ENCODE data around the gene IDH1. TPM values are rescaled to one million over a fixed set of nuclear protein-coding genes. Genes with fewer than 3 reads are reported as not detected.
A peak's percentile ranks its signal among the peaks of the same experiment; 100 is the strongest.

IDH1 gene
- total RNA-seq (2014; rRNA removed; shearing (Covaris generic); ENCODE audit: low replicate concordance), result 44.1 and 50.6 TPM in 2 replicates

GRCh38 chr2:208254871-208255556 lies at the start of gene IDH1:
Gene IDH1, minus strand, starts transcription at chr2:208255071. Its CDS starts 3,520 bp downstream, at chr2:208251551.
- H3K27ac ChIP-seq (ENCODE audit: low read length), result peak within 1 kb of the TSS; percentile 75
- peak; percentile 97 for DNase-seq
- H3K36me3 ChIP-seq (ENCODE audit: insufficient read depth, low read length), result peaks cover 29% of the 10 kb centered on the region
- H3K9me3 ChIP-seq (ENCODE audit: low read length), result no peaks in the 10 kb centered on the region
- no peaks in the 10 kb centered on the region for H3K9me2 ChIP-seq (replicated peaks; ENCODE audit: insufficient read depth, low read length)
- peak within 1 kb of the TSS; percentile 85 for H3K9ac ChIP-seq (ENCODE audit: low read length)
- H3K4me1 ChIP-seq (ENCODE audit: low read length), result peaks cover 27% of the 10 kb centered on the region
- H3K4me2 ChIP-seq (ENCODE audit: low read depth, low read length, poor library complexity, severe bottlenecking), result peak within 1 kb of the TSS; percentile 87
- peak within 1 kb of the TSS; percentile 98 for H3K4me3 ChIP-seq (ENCODE audit: low read length)
- H3K79me2 ChIP-seq (ENCODE audit: low read length), result peaks cover 36% of the 10 kb centered on the region
- H4K20me1 ChIP-seq (ENCODE audit: insufficient read depth, low read depth, low read length), result no peaks in the 10 kb centered on the region
- H2AFZ ChIP-seq (ENCODE audit: low read length), result peak within 1 kb of the TSS; percentile 82
- no peaks in the 10 kb centered on the region for H3K27me3 ChIP-seq (ENCODE audit: low read length)

GRCh38 chr2:208304157-208304556 lies 49.3 kb upstream of the IDH1 start:
- no peaks in the 10 kb centered on the region for H3K4me1 ChIP-seq (ENCODE audit: low read length)
- peaks cover 54% of the 10 kb centered on the region for H3K36me3 ChIP-seq (ENCODE audit: insufficient read depth, low read length)
- H3K9me2 ChIP-seq (replicated peaks; ENCODE audit: insufficient read depth, low read length), result no peaks in the 10 kb centered on the region
- no peaks in the 10 kb centered on the region for H3K9me3 ChIP-seq (ENCODE audit: low read length)
- no peak overlapping the region for H3K4me2 ChIP-seq (ENCODE audit: low read depth, low read length, poor library complexity, severe bottlenecking)
- H3K27me3 ChIP-seq (ENCODE audit: low read length), result no peaks in the 10 kb centered on the region
- H3K27ac ChIP-seq (ENCODE audit: low read length), result no peak overlapping the region
- H3K9ac ChIP-seq (ENCODE audit: low read length), result no peak overlapping the region
- no peaks in the 10 kb centered on the region for H4K20me1 ChIP-seq (ENCODE audit: insufficient read depth, low read depth, low read length)
- H2AFZ ChIP-seq (ENCODE audit: low read length), result no peak overlapping the region
- DNase-seq, result no peak
- H3K79me2 ChIP-seq (ENCODE audit: low read length), result no peaks in the 10 kb centered on the region
- H3K4me3 ChIP-seq (ENCODE audit: low read length), result no peak overlapping the region

GRCh38 chr2:208300847-208301618 lies 46.2 kb upstream of the IDH1 start:
- no peaks in the 10 kb centered on the region for H3K27me3 ChIP-seq (ENCODE audit: low read length)
- no peaks in the 10 kb centered on the region for H4K20me1 ChIP-seq (ENCODE audit: insufficient read depth, low read depth, low read length)
- no peak overlapping the region for H3K27ac ChIP-seq (ENCODE audit: low read length)
- H3K4me2 ChIP-seq (ENCODE audit: low read depth, low read length, poor library complexity, severe bottlenecking), result no peak overlapping the region
- no peak overlapping the region for H3K9ac ChIP-seq (ENCODE audit: low read length)
- H3K9me3 ChIP-seq (ENCODE audit: low read length), result no peaks in the 10 kb centered on the region
- H3K4me3 ChIP-seq (ENCODE audit: low read length), result no peak overlapping the region
- no peak overlapping the region for H2AFZ ChIP-seq (ENCODE audit: low read length)
- DNase-seq, result no peak
- H3K4me1 ChIP-seq (ENCODE audit: low read length), result peaks cover 10% of the 10 kb centered on the region
- peaks cover 48% of the 10 kb centered on the region for H3K36me3 ChIP-seq (ENCODE audit: insufficient read depth, low read length)
- H3K9me2 ChIP-seq (replicated peaks; ENCODE audit: insufficient read depth, low read length), result no peaks in the 10 kb centered on the region
- H3K79me2 ChIP-seq (ENCODE audit: low read length), result peaks cover 13% of the 10 kb centered on the region

GRCh38 chr2:208297961-208298360 lies 43.1 kb upstream of the IDH1 start:
- peaks cover 43% of the 10 kb centered on the region for H3K79me2 ChIP-seq (ENCODE audit: low read length)
- DNase-seq, result no peak
- no peaks in the 10 kb centered on the region for H4K20me1 ChIP-seq (ENCODE audit: insufficient read depth, low read depth, low read length)
- H3K4me3 ChIP-seq (ENCODE audit: low read length), result no peak overlapping the region
- no peaks in the 10 kb centered on the region for H3K9me3 ChIP-seq (ENCODE audit: low read length)
- H3K4me1 ChIP-seq (ENCODE audit: low read length), result peaks cover 10% of the 10 kb centered on the region
- no peak overlapping the region for H3K4me2 ChIP-seq (ENCODE audit: low read depth, low read length, poor library complexity, severe bottlenecking)
- H2AFZ ChIP-seq (ENCODE audit: low read length), result no peak overlapping the region
- no peaks in the 10 kb centered on the region for H3K27me3 ChIP-seq (ENCODE audit: low read length)
- H3K9ac ChIP-seq (ENCODE audit: low read length), result no peak overlapping the region
- H3K9me2 ChIP-seq (replicated peaks; ENCODE audit: insufficient read depth, low read length), result no peaks in the 10 kb centered on the region
- 0 out of 2 replicates have a peak overlapping the region, but pooled peaks have one; percentile 18 for H3K27ac ChIP-seq (ENCODE audit: low read length)
- H3K36me3 ChIP-seq (ENCODE audit: insufficient read depth, low read length), result peaks cover 46% of the 10 kb centered on the region

GRCh38 chr2:208296610-208297009 lies 41.7 kb upstream of the IDH1 start:
- DNase-seq, result no peak
- H3K4me1 ChIP-seq (ENCODE audit: low read length), result peaks cover 10% of the 10 kb centered on the region
- no peaks in the 10 kb centered on the region for H3K9me2 ChIP-seq (replicated peaks; ENCODE audit: insufficient read depth, low read length)
- peaks cover 57% of the 10 kb centered on the region for H3K79me2 ChIP-seq (ENCODE audit: low read length)
- H3K36me3 ChIP-seq (ENCODE audit: insufficient read depth, low read length), result peaks cover 46% of the 10 kb centered on the region
- H3K4me2 ChIP-seq (ENCODE audit: low read depth, low read length, poor library complexity, severe bottlenecking), result no peak overlapping the region
- no peak overlapping the region for H3K27ac ChIP-seq (ENCODE audit: low read length)
- H4K20me1 ChIP-seq (ENCODE audit: insufficient read depth, low read depth, low read length), result no peaks in the 10 kb centered on the region
- H3K9ac ChIP-seq (ENCODE audit: low read length), result no peak overlapping the region
- no peaks in the 10 kb centered on the region for H3K9me3 ChIP-seq (ENCODE audit: low read length)
- H3K4me3 ChIP-seq (ENCODE audit: low read length), result no peak overlapping the region
- H2AFZ ChIP-seq (ENCODE audit: low read length), result no peak overlapping the region
- no peaks in the 10 kb centered on the region for H3K27me3 ChIP-seq (ENCODE audit: low read length)

- no peak for DNase-seq
- H3K27ac ChIP-seq (ENCODE audit: low read length), result no peak overlapping the region
- H3K9me2 ChIP-seq (replicated peaks; ENCODE audit: insufficient read depth, low read length), result no peaks in the 10 kb centered on the region
- H3K9ac ChIP-seq (ENCODE audit: low read length), result no peak overlapping the region
- peaks cover 10% of the 10 kb centered on the region for H3K4me1 ChIP-seq (ENCODE audit: low read length)
- peaks cover 65% of the 10 kb centered on the region for H3K79me2 ChIP-seq (ENCODE audit: low read length)
- peaks cover 46% of the 10 kb centered on the region for H3K36me3 ChIP-seq (ENCODE audit: insufficient read depth, low read length)
- no peak overlapping the region for H3K4me2 ChIP-seq (ENCODE audit: low read depth, low read length, poor library complexity, severe bottlenecking)
- H3K4me3 ChIP-seq (ENCODE audit: low read length), result no peak overlapping the region
- H2AFZ ChIP-seq (ENCODE audit: low read length), result no peak overlapping the region
- no peaks in the 10 kb centered on the region for H4K20me1 ChIP-seq (ENCODE audit: insufficient read depth, low read depth, low read length)
- H3K27me3 ChIP-seq (ENCODE audit: low read length), result no peaks in the 10 kb centered on the region
- H3K9me3 ChIP-seq (ENCODE audit: low read length), result peaks cover 6% of the 10 kb centered on the region
Measured at GRCh38 chr2:208295834-208296233, 41.0 kb upstream of the IDH1 start.

- H3K27me3 ChIP-seq (ENCODE audit: low read length), result no peaks in the 10 kb centered on the region
- H3K27ac ChIP-seq (ENCODE audit: low read length), result no peak overlapping the region
- H4K20me1 ChIP-seq (ENCODE audit: insufficient read depth, low read depth, low read length), result no peaks in the 10 kb centered on the region
- no peak overlapping the region for H2AFZ ChIP-seq (ENCODE audit: low read length)
- peaks cover 74% of the 10 kb centered on the region for H3K79me2 ChIP-seq (ENCODE audit: low read length)
- no peak for DNase-seq
- no peak overlapping the region for H3K9ac ChIP-seq (ENCODE audit: low read length)
- no peak overlapping the region for H3K4me2 ChIP-seq (ENCODE audit: low read depth, low read length, poor library complexity, severe bottlenecking)
- peaks cover 10% of the 10 kb centered on the region for H3K4me1 ChIP-seq (ENCODE audit: low read length)
- H3K9me2 ChIP-seq (replicated peaks; ENCODE audit: insufficient read depth, low read length), result no peaks in the 10 kb centered on the region
- no peak overlapping the region for H3K4me3 ChIP-seq (ENCODE audit: low read length)
- peaks cover 15% of the 10 kb centered on the region for H3K9me3 ChIP-seq (ENCODE audit: low read length)
- peaks cover 52% of the 10 kb centered on the region for H3K36me3 ChIP-seq (ENCODE audit: insufficient read depth, low read length)
Measured at GRCh38 chr2:208294482-208295024, 39.7 kb upstream of the IDH1 start.

- no peaks in the 10 kb centered on the region for H4K20me1 ChIP-seq (ENCODE audit: insufficient read depth, low read depth, low read length)
- H3K9ac ChIP-seq (ENCODE audit: low read length), result no peak overlapping the region
- no peaks in the 10 kb centered on the region for H3K27me3 ChIP-seq (ENCODE audit: low read length)
- no peaks in the 10 kb centered on the region for H3K4me1 ChIP-seq (ENCODE audit: low read length)
- H2AFZ ChIP-seq (ENCODE audit: low read length), result no peak overlapping the region
- no peak overlapping the region for H3K4me3 ChIP-seq (ENCODE audit: low read length)
- no peak for DNase-seq
- H3K4me2 ChIP-seq (ENCODE audit: low read depth, low read length, poor library complexity, severe bottlenecking), result no peak overlapping the region
- peaks cover 51% of the 10 kb centered on the region for H3K36me3 ChIP-seq (ENCODE audit: insufficient read depth, low read length)
- H3K9me3 ChIP-seq (ENCODE audit: low read length), result peaks cover 9% of the 10 kb centered on the region
- H3K9me2 ChIP-seq (replicated peaks; ENCODE audit: insufficient read depth, low read length), result no peaks in the 10 kb centered on the region
- H3K27ac ChIP-seq (ENCODE audit: low read length), result no peak overlapping the region
- H3K79me2 ChIP-seq (ENCODE audit: low read length), result peaks cover 33% of the 10 kb centered on the region
Measured at GRCh38 chr2:208285853-208286252, 31.0 kb upstream of the IDH1 start.
